Central memory CD4-positive, alpha-beta T cell (primary cell): Measurements from ENCODE around the gene THUMPD1.
A peak's percentile ranks its signal among the peaks of the same experiment; 100 is the strongest.
"Not testable (repeated sequence)": the region's sequence is repeated elsewhere in the genome, so short reads cannot be mapped to it uniquely, and the experiment has no call there.

Source experiments
- DNase-seq: peaks from one replicate; pipeline ENCODE4 v3.0.0; 2022
- total RNA-seq, 3 experiments: gene quantifications; one replicate each; lab custom pipeline; 2026; lab: John Stamatoyannopoulos, UW

THUMPD1 gene
- total RNA-seq: 156 to 176 (median 173) reads per million in 3 experiments

GRCh38 chr16:20741554-20742285 lies at the start of gene THUMPD1:
TSS of gene THUMPD1 (minus strand) at chr16:20741818. CDS start at chr16:20741739, 79 bp downstream.
- DNase-seq: peak; percentile 94

- no peak for DNase-seq
These were observed 47.5 kb upstream of the THUMPD1 start for GRCh38 chr16:20789130-20789529.

GRCh38 chr16:20784204-20784603 lies 42.6 kb upstream of the THUMPD1 start:
- DNase-seq: no peak

GRCh38 chr16:20782470-20782869 lies 40.9 kb upstream of the THUMPD1 start:
- no peak for DNase-seq

- DNase-seq: no peak
These were observed 40.1 kb upstream of the THUMPD1 start for GRCh38 chr16:20781697-20782096.

- DNase-seq: peak; percentile 13
These were observed 33.2 kb upstream of the THUMPD1 start for GRCh38 chr16:20774703-20775362.

GRCh38 chr16:20773679-20774078 lies 32.1 kb upstream of the THUMPD1 start:
- DNase-seq: no peak

GRCh38 chr16:20768818-20769217 lies 27.2 kb upstream of the THUMPD1 start:
- DNase-seq: no peak

- no peak for DNase-seq
These were observed 26.5 kb upstream of the THUMPD1 start for GRCh38 chr16:20768121-20768520.

- DNase-seq: no peak
These were observed 26.0 kb upstream of the THUMPD1 start for GRCh38 chr16:20767577-20767976.

GRCh38 chr16:20766294-20766693 lies 24.7 kb upstream of the THUMPD1 start:
- DNase-seq: no peak

- no peak for DNase-seq
These were observed 24.1 kb upstream of the THUMPD1 start for GRCh38 chr16:20765732-20766131.

- DNase-seq: not testable (repeated sequence)
These were observed 22.8 kb upstream of the THUMPD1 start for GRCh38 chr16:20764448-20764847.

GRCh38 chr16:20763461-20764232 lies 22.0 kb upstream of the THUMPD1 start, which contains the start of gene ACSM3:
TSS of gene ACSM3 (plus strand) at chr16:20764014. CDS start at chr16:20770035, 6,021 bp downstream.
- DNase-seq: peak; percentile 76

- no peak for DNase-seq
These were observed 20.9 kb upstream of the THUMPD1 start for GRCh38 chr16:20762404-20763123.

- no peak for DNase-seq
These were observed 19.6 kb upstream of the THUMPD1 start for GRCh38 chr16:20761175-20761574.

- DNase-seq: no peak
These were observed 18.7 kb upstream of the THUMPD1 start for GRCh38 chr16:20760346-20760745.

- DNase-seq: not testable (repeated sequence)
These were observed 14.2 kb upstream of the THUMPD1 start for GRCh38 chr16:20755799-20756198.

- no peak for DNase-seq
These were observed 13.6 kb upstream of the THUMPD1 start for GRCh38 chr16:20755238-20755637.

- no peak for DNase-seq
These were observed 12.1 kb upstream of the THUMPD1 start for GRCh38 chr16:20753727-20754126.

GRCh38 chr16:20750558-20750957 lies 8.9 kb upstream of the THUMPD1 start:
- DNase-seq: no peak

GRCh38 chr16:20749474-20749873 lies 7.9 kb upstream of the THUMPD1 start:
- DNase-seq: no peak
